HS-27A (cell line): ENCODE measurements around the gene CNTNAP2.

ENCODE experiments used
- DNase-seq: peaks from one replicate; pipeline ENCODE4 v3.0.0-alpha.2; 2012; ENCODE audit warnings: low read depth, missing footprints

The CNTNAP2 gene

DNA sequence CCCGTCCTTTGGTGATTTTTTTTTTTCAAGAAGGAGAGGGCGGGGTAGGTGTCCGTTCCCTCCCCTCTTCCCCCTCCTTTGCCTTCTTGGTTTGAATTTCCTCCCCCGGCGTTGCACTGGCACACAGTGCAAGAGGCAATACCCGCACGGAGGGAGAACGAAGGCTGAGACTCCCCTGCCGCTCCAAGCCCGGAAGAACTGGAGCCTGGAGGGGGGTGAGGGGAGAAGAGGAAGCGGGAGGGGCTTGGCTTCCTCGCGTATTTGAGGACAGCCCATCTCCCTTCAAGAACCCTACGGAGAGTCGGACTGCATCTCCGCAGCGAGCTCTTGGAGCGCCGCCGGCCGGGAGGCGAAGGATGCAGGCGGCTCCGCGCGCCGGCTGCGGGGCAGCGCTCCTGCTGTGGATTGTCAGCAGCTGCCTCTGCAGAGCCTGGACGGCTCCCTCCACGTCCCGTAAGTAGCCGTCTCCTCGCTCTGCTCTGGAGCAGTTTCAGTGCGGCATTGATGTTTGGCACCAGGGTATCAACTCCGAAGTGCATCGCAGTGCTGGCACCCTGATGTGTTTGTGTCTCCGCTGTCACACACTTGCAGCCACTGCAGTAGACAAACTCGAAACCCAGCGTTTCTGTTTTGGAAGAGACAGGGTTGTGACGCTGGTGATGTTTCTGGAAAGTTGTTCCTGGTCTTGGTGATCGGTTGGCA lies at the start of gene CNTNAP2:
Gene CNTNAP2 (plus strand): TSS at position 281 of the 702 bp plus-strand sequence. CDS start 76 bp downstream, at position 357.
- no peak for DNase-seq

DNA sequence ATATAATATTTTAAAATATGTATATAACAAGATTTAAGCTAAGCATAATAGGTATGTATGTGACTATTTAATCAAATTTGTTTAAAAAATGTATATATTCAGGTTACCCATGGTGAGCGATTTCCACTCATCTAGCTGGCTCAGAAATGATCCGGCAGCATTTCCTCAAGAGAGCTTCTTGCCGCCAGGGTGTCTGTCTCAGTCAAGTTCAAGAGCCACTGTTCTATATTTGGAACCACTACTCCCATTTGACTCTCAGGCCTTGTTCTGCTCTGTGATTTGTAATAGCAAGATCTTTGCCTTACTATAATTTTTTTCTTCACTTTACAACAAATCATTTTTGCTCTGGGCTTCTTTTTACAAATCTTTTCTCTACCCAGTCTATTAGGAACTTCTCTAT lies 48.7 kb upstream of the CNTNAP2 start:
- no peak for DNase-seq

DNA sequence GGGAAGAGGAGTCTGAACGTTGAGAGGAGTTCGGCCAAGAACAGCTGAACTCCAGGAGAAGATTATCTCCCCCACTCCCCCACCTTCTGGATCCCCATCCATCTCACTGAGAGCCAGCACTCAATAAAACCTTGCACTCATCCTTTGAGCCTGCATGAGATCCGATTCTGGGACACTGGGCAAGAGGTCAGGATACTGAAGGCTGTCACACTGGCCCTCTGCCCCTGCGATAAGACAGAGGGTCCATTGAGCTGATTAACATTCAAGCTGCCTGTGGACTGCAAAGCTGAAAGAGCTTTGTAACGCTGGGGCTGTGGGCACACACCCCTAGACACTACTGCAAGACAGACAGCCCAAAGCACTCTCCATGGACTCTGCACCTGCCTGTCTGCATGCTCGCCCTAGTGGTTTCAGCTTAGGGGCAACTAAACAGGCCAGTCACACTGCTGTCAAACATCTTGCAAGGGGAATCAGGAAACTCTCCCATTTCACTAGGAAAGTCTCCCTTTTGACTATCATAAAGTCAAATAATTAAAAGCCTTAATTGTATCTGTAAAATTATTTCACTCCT lies 42.3 kb upstream of the CNTNAP2 start:
- no peak for DNase-seq

DNA sequence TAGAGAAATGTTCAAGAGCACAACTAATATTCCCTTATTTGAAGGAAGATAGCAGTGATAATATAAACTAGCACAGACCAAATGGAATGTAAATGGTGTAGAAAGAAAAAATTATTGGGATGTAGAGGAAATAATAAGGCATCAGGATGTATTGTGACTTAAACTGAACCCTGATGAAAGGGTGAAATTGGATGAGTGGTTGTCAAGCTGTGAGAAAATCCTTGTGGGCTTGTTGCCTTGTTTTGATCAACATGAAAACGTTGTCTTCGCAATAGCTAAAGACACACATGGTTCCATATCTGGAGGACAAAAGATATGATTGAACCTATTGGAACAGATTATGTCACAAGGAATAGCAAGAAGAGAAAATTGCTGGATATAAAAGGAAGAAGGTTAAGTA lies 40.3 kb upstream of the CNTNAP2 start:
- no peak for DNase-seq

DNA sequence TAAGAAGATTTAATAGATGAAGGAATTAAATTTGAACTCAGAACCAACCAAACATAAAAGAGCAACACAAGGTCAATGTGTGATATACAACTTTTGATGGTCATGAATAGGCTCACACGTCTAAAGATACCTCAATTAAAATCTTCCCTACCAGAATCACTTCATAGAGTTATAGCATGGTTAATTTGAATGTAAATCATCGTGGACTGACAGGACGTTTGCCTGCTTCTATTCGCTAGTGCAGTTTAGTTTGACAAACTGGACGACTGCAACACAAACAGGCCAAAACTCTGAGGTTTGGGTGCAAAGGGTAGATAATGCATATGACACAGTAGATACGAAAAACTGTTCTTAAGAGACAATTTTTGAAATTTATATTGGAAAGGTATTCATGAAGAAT lies 32.5 kb upstream of the CNTNAP2 start:
- no peak for DNase-seq

DNA sequence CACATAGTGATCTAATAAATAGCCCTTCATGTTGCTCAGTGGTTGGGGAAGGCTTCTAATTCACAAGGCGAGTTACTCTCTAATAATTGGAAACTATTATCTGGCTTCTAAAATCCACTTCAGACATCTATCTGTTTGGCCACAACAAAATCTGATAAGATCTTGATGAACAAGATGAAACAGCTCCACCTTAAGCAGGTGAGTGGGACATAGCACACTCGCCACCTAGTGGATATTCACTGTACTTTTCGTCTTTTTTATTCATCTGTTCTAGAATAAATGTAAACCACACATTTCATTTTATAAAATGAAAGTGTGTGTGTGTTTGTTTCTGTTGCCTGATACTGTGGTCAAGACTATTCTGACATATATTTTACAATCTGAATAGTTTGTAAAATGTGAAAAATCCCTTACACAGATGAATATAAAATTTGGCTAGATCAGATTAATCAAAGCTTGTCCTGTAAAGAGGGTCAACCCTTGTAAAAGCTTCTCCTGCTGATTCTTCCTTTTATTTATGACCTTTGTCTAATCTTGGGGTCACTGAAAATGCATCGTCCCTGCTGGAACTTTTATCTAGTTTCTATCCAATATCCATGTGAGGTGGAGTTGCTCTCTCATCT lies 26.5 kb upstream of the CNTNAP2 start:
- DNase-seq = no peak

DNA sequence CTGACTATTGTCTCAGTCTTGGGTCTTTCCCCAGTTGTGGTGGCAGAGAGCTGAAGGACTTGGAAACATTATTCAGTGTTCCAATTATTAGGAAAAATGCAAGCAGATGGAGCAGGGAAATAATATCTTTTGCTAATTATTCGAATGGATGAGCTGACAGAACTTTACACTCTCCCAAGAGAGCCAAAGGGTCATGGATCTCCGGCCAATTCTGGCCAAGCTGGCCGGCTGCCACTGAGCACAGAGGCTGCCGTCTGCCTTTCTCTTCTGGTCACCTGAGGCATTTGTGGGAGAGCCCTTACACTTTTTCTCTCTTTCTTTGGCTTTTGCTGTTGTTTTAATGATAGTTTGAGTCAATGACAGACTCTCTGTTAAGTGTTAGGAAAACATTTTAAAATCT lies 22.2 kb upstream of the CNTNAP2 start:
- DNase-seq = no peak

DNA sequence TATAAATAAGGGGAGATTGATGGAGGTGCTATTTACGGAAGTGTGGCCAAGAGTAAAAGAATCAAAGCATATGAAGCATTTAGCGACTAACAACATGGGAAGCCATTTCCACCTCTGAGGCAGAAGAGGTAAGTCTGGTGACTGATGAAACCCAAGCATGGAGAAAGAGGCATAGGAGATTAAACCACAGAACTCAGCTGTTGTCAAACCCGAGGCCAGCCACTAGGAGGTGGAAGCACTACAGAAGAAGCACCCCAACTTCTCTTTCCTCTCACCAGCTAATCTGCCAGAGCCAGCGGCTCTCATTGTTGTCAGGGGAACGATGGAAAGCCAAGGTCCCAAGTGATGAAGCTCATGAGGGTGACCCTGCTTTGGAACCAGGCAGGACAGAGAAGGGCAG lies 19.6 kb upstream of the CNTNAP2 start:
- DNase-seq = no peak

DNA sequence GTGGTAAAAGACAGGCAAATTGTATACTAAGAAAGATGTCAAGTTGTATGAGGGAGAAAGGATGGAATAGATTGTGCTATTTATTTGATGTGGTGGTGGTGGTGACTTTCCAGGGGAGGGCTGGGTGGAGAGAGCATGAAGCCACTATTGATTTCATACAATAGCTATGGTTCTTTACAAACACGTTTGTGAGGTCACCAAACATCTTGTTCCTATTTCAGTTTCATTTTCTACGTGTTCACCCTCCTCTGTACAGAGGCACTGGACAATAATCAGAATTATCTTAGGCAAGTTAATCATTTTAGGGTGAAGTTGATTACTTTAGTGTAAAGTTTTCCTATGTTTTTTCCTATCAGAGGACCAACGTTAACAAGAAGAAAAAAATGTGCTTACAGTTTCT lies 10.3 kb upstream of the CNTNAP2 start:
- DNase-seq = no peak

DNA sequence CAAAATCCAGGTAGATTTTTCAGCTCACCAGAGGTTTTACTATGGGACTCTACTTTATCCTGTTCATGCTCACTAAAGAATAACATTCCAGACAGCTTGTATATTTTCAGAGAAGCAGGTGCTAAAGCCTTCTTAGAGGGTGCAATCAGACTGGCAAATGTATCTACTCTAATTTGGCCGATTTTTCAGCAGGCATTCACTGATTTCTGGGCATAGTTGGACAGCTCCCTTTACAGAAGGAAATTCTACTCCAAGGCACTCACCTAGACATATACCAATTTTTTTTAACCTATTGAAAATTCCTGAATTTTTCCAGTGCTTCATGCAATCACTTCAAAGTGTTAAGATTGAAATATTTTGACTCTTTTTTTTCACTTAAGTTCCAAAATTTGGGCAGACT lies 3.8 kb upstream of the CNTNAP2 start:
- no peak for DNase-seq

DNA sequence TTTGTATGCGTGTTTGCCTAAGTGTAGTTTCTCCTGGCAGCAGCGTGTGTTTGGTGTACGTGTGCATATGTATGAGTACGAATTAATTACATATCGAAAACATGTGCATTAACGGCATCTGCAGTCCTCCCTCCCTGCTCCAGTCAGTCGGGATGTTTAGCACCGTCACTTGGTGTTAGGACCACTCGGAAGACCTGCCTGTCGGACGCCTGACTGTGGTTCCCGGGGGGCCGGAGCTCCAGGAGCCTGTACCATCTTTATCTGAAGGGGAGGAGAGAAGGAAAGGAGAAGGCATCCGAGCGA lies 1.1 kb upstream of the CNTNAP2 start:
- no peak for DNase-seq

DNA sequence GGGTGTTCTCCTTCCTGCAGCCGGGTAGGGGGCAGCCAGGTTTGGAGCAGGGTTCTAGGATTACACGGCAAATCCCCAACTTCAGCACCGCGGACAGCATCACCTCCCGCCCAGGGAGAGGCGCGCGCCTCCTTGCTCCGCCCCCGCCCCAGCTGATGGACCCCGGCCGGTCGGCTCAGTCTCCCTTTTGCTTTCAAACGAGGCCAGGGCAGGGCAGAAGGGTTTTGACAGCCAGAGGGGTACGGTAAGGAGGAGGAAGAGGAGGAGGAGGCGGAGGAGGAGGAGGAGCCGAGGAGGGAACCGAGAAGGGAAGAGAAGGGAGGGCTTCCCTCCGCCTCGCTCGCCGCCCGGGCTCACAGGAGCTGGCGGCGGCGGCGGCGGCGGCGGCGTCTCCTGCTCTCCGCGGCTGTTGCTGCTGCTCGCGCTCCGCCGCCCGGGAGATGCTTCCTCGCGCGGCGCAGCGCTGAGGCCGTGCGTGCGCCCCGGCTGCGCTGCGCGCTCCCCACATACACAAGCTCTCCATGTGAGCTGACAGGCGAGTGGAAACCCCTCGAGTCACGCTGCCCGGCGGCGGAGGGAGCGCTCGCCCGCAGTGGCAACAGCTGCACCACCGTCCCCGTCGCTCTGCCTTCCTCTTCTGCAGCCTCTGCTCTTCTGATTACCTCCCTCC lies 615 bp upstream of the CNTNAP2 start:
- DNase-seq = no peak

DNA sequence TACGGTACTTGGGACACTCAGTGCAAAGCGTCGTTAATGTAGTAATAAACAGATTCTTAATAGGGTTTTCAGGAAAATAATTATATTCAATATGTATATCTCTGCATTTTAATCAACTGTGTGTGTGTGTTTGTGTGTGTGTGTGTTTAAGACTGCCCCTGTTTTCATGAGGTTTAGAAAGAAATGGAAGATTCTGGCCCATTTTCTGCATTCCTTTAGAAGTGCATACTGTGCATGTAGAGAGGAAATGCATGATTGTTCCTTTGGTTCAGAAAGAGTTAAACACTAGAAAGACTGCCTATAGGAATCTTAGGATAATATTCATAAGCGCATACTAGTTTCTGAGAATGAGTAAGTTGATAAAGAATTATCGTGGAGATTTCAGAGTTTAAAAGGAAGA lies 975 bp downstream of the CNTNAP2 start:
- no peak for DNase-seq

DNA sequence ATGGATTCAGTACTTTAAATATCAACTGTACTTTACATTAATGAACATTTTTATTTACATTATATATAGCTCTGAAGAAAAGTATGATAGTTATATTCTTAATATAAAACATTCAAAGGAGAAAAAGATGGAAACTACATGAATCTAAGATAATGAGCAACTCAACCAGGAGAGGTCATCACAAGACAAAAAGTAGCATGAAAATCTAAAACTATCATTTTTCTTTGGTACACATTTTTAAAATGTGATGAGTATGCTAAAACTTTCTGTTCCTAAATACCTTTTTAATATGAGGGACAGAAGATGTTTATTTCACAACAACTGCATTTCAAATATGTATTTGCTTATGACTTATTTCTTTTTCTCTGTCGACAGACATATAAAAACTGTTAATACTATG lies 2.4 kb downstream of the CNTNAP2 start:
- DNase-seq = no peak

DNA sequence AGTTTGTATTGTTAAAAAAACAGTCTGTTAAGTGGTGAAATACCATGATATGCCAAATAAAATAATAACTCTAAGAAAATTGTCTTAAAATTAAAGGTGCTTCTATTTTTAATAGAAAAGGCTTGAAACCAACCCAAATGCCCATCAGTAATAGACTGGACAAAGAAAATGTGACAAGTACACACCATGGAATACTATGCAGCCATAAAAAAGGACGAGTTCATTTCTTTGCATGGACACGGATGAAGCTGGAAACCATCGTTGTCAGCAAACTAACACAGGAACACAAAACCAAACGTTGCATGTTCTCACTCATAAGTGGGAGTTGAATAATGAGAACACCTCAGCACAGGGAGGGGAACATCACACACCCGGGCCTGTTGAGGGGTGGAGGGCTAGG lies 7.1 kb downstream of the CNTNAP2 start:
- no peak for DNase-seq

DNA sequence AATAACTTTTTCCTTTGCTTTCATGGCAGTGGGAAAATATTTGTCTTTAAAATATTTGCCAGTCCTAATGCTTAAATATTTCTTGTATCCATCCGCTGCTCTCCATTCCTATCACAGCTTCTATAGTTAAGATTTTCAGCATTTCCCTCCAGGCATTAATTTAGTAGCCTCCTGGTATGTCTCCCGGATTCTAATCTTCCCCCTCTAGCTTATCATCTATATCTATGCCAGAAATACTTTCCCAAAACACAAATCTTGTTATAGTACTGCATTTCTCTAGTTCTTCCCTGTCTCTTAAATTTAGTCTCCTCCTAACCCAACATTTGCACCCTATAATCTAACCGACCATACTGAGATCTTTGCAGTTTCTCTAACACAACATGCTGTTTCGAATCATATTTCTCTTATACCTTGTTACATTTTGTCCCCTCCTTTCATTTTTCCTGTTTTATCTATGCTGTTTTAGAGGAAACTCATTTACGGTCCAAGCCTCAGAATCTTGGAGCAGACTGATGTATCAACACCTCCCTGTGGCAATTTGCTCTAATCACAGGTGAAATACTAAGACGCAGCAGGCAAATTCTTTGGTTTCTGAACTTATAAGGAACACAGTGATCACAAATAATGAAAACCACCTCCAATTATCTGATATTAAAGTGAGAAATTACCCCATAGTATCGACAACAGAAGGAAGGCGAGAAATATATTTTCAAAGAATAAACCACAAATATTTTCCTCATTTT lies 10.3 kb downstream of the CNTNAP2 start:
- no peak for DNase-seq

DNA sequence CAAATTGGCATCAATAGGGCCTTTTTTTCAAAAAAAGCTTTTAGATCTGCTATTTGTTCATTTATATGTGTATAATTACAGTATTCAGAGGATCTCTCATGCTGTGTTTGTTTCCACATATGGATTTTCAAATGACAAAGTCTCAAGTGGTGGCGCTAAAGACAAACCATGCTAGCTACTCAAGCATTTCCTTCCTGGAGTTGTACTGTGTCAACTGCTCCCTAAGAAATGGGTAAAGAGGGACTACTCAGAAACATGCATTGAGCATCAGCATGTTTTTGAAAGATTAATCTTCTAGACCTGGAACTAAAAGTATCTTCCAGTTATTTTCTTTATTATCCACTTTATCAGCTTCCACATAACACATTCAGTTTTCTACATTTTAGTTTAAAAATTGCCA lies 12.7 kb downstream of the CNTNAP2 start:
- no peak for DNase-seq

DNA sequence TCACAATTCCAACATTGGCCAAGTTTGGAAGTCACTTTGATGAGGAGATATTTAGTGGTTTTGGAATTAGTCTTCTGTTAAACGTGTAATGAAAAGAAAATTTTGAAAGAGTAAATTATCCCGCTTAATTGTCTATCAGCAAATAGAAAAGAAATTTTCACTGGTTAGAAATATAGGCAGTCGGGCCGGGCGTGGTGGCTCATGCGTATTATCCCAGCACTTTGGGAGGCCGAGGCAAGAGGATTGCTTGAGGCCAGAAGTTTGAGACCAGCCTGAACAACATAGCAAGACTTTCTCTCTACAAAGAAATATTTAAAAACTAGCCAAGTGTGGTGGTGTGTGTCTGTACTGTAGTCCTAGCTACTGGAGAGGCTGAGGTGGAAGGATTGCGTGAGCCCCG lies 13.4 kb downstream of the CNTNAP2 start:
- no peak for DNase-seq

DNA sequence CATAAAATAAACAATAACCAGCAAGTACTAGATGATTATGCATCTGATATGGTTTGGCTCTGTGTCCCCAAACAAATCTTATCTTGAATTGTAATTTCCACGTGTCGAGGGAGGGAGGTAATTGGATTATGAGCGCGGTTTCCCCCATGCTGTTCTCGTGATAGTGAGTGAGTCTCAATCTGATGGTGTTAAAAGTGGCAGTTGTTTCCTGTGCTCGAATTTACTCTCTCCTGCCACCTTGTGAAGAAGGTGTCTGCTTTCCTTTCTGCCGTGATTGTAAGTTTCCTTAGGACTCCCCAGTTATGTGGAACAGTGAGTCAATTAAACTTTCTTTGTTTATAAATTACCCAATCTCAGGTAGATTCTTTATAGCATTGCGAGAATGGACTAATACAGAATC lies 15.1 kb downstream of the CNTNAP2 start:
- no peak for DNase-seq

DNA sequence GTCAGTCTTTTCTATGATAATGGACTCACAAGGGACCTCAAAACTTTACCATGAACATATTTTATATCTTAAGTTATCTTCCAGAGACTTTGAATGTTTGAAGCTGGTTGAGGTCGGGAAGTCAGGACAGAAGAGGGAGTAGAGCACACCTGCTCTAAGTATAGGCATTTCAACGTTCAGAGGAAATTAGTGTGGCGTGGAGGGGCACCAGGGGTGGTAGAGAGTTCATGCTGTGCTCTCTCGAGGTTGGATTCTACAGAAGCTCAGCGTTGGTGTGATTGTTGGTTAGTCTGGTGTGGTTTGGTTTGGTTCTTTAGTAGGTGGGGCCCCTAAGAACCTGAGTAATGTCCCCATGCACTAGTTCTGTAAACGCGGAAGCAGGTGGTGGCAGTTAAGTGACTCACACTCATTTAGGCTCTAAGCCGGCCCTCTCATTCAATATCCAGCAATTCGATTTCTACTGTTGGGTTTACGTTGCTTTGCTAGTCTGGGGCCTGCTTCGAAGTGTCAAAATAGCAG lies 19.8 kb downstream of the CNTNAP2 start:
- DNase-seq = no peak

DNA sequence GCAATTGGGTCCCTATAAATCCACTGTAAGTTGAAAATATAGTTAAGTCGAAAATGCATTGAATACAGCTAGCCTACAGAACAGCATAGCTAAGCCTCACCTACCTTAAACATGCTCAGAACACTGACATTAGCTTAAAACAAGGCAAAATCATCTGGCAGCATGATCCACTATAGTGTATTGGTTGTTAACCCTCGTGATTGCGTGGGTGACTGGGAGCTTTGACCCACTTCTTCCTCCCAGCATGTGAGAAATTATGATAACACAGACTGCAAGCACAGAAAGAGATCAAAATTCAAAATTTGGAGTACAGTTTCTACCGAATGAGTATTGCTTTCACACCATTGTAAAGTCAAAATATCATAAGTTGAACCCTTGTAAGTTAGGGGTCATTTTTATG lies 22.3 kb downstream of the CNTNAP2 start:
- DNase-seq = no peak

DNA sequence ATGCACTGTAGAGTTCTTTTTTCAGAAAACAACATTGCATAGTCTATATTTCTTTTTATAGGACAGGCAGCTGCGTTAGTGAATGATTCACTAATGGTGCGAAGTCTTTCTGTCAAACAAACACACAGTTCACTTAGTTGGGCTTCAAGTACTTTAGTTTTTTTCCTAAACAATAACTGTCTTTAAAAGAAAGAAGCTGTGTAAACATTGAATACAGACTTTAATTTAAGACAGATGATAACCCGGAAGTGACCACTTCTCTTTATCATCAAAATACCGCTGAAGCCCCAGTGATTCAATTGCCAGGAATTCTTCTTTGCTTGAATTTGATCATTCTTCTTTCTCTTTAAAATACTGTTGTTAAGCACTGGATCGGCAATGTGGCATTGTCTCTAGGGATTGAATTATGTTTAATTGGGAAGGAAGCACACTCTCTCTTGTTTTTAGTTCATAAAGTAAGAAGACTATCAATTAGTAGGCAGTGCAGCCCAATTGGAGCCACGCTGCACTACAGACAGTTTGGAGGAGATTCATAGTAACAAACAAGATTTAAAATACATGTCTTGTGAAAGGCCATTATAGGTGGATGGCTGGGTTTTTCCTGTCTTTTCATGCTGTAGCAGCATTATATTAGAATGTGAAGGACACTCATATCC lies 30.4 kb downstream of the CNTNAP2 start:
- DNase-seq = no peak
